ENCODE measurements around the gene FRMD4B.

DNA sequence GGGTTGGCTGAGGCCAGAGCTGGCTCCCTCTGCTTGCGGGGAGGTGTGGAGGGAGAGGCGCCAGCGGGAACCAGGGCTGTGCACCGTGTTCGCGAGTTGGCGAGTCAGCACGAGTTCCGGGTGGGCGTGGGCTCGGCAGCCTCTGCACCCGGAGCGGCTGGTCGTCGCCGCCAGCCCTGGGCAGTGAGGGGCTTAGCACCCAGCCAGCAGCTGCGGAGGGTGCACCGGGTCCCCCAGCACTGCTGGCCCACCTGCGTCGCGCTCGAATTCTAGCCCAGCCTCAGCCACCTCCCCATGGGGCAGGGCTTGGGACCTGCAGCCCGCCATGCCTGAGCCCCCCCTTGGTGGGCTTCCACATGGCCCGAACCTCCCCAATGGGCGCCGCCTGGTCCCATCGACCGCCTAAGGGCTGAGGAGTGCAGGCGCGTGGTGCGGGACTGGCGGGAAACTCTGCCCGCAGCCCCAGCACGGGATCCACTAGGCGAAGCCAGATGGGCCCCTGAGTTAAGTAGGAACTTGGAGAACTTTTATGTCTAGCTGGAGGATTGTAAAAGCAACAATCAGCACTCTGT is 125.6 kb downstream of the FRMD4B start:
- TF ChIP-seq, protein P1, sequence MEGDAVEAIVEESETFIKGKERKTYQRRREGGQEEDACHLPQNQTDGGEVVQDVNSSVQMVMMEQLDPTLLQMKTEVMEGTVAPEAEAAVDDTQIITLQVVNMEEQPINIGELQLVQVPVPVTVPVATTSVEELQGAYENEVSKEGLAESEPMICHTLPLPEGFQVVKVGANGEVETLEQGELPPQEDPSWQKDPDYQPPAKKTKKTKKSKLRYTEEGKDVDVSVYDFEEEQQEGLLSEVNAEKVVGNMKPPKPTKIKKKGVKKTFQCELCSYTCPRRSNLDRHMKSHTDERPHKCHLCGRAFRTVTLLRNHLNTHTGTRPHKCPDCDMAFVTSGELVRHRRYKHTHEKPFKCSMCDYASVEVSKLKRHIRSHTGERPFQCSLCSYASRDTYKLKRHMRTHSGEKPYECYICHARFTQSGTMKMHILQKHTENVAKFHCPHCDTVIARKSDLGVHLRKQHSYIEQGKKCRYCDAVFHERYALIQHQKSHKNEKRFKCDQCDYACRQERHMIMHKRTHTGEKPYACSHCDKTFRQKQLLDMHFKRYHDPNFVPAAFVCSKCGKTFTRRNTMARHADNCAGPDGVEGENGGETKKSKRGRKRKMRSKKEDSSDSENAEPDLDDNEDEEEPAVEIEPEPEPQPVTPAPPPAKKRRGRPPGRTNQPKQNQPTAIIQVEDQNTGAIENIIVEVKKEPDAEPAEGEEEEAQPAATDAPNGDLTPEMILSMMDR (IDR thresholded peaks at IDR 0.05; ENCODE audit: extremely low read depth in 1 of 2, insufficient read depth in 1 of 2, low read depth in 1 of 2, low read length in 2 of 2): no peak
- no peak for TF ChIP-seq FOS (IDR thresholded peaks at IDR 0.05; ENCODE audit: borderline replicate concordance, insufficient read depth, low read length)
- TF ChIP-seq EZH2 (IDR thresholded peaks at IDR 0.05; ENCODE audit: borderline replicate concordance, low read depth, low read length, severe bottlenecking): no peak
- TF ChIP-seq POLR2A (IDR thresholded peaks at IDR 0.05; ENCODE audit: low read depth, low read length): no peak

Measured in endothelial cell of umbilical vein (primary cell).